Measurements from ENCODE around the gene IPO9. TPM values are rescaled to one million over a fixed set of nuclear protein-coding genes. Genes with fewer than 3 reads are reported as not detected.

IPO9 gene
- total and polyA plus RNA-seq, 2 experiments from 2014 or later, result 29.4 to 45.2 TPM

DNA sequence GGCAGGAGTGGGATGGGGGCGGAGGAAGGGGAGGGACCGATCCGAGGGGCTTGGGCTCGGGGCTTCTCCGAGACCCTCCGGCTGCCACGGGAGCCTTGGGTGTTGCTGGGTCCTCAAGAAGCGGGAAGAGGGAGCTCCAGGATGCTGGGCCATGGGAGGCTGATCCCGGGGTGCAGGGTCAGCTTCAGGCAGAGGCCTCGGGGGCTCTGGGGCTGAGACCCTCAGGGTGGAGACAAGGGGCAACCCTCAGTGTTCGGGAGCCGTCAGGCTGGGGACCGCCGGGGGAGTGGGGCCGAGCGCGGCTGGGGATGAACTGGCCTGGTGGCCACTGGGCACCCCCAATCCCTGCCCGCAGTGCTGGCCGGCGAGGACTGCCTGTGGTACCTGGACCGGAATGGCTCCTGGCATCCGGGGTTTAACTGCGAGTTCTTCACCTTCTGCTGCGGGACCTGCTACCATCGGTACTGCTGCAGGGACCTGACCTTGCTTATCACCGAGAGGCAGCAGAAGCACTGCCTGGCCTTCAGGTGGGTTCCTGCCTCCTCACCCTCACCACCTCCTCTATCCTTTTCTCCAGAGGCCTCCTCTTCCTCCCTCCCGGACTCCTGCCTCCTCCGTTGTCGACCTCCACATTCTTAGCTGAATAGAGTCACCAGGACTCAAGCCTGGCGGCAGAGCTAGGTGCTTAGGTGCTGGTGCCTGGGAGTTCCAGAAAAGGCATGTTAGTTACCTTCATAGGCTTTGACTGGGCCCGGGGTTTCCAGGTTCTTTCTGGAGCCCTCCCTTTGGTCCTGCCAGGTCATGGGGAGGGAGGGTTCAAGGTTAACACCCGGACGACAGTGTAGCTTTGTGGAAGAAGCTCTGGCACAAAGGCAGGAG is 60.4 kb downstream of the IPO9 start:
- 69% methylated on average over 11 of the region's 33 CpGs for WGBS (ENCODE audit: low lambda C conversion rate, missing lambda C conversion rate)
- H4K20me1 ChIP-seq (ENCODE audit: insufficient read depth, poor library complexity, severe bottlenecking), result no peaks in the 10 kb centered on the region
- H3K27me3 ChIP-seq, result no peaks in the 10 kb centered on the region
- H3K79me2 ChIP-seq, result no peaks in the 10 kb centered on the region
- H2AFZ ChIP-seq, result peak overlapping the region; percentile 94
- H3K9me3 ChIP-seq (ENCODE audit: low read depth), result no peaks in the 10 kb centered on the region
- H3K27ac ChIP-seq, result no peak overlapping the region
- no peak for DNase-seq (ENCODE audit: low spot score)
- H3K36me3 ChIP-seq (replicated peaks; ENCODE audit: insufficient read depth, low read depth), result no peaks in the 10 kb centered on the region
- peak overlapping the region; percentile 92 for H3K4me3 ChIP-seq
- H3K4me1 ChIP-seq (ENCODE audit: insufficient read depth), result peaks cover 9% of the 10 kb centered on the region
- H3K9me2 ChIP-seq (replicated peaks; ENCODE audit: insufficient read depth), result no peaks in the 10 kb centered on the region
- TF ChIP-seq, protein P1, sequence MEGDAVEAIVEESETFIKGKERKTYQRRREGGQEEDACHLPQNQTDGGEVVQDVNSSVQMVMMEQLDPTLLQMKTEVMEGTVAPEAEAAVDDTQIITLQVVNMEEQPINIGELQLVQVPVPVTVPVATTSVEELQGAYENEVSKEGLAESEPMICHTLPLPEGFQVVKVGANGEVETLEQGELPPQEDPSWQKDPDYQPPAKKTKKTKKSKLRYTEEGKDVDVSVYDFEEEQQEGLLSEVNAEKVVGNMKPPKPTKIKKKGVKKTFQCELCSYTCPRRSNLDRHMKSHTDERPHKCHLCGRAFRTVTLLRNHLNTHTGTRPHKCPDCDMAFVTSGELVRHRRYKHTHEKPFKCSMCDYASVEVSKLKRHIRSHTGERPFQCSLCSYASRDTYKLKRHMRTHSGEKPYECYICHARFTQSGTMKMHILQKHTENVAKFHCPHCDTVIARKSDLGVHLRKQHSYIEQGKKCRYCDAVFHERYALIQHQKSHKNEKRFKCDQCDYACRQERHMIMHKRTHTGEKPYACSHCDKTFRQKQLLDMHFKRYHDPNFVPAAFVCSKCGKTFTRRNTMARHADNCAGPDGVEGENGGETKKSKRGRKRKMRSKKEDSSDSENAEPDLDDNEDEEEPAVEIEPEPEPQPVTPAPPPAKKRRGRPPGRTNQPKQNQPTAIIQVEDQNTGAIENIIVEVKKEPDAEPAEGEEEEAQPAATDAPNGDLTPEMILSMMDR (IDR thresholded peaks at IDR 0.05; ENCODE audit: poor library complexity), result no peak
- TF ChIP-seq EZH2 (IDR thresholded peaks at IDR 0.05; ENCODE audit: borderline replicate concordance) (no peak), EZH2phosphoT487 (IDR thresholded peaks at IDR 0.05; ENCODE audit: low read depth, severe bottlenecking, unreplicated experiment) (no peak)
- H3K4me2 ChIP-seq, result peak overlapping the region; percentile 89

DNA sequence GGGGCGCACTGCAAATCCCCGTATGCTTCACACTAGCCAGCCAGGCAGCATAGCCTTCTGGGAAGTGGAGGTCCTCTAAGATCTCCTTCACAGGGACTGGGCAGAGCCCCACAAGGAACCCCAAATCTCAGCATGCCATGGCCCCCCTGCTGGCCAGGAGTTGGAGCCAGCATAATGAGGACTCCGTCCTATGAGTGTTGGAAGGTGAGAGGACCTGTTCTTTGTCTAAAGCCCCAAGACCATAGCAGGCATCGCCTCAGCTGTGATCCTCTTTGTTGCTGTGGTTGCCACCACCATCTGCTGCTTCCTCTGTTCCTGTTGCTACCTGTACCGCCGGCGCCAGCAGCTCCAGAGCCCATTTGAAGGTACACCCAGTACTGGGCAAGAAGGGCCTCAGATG is 61.3 kb downstream of the IPO9 start:
- Histone ChIP-seq H3K9me3 (ENCODE audit: low read depth) (no peaks in the 10 kb centered on the region), H3K27ac (no peak overlapping the region), H2AFZ (no peak overlapping the region), H3K79me2 (no peaks in the 10 kb centered on the region), H3K4me3 (no peak overlapping the region), H3K36me3 (replicated peaks; ENCODE audit: insufficient read depth, low read depth) (no peaks in the 10 kb centered on the region), H3K4me1 (ENCODE audit: insufficient read depth) (peaks cover 9% of the 10 kb centered on the region), H3K27me3 (no peaks in the 10 kb centered on the region), H4K20me1 (ENCODE audit: insufficient read depth, poor library complexity, severe bottlenecking) (no peaks in the 10 kb centered on the region), H3K9me2 (replicated peaks; ENCODE audit: insufficient read depth) (no peaks in the 10 kb centered on the region), H3K4me2 (peak overlapping the region; percentile 89)
- TF ChIP-seq EZH2phosphoT487 (IDR thresholded peaks at IDR 0.05; ENCODE audit: low read depth, severe bottlenecking, unreplicated experiment) (no peak), EZH2 (IDR thresholded peaks at IDR 0.05; ENCODE audit: borderline replicate concordance) (no peak)
- TF ChIP-seq, protein P1 (IDR thresholded peaks at IDR 0.05; ENCODE audit: poor library complexity), result no peak
- DNase-seq (ENCODE audit: low spot score), result no peak
- 96% methylated on average over 7 of the region's 7 CpGs for WGBS (ENCODE audit: low lambda C conversion rate, missing lambda C conversion rate)

DNA sequence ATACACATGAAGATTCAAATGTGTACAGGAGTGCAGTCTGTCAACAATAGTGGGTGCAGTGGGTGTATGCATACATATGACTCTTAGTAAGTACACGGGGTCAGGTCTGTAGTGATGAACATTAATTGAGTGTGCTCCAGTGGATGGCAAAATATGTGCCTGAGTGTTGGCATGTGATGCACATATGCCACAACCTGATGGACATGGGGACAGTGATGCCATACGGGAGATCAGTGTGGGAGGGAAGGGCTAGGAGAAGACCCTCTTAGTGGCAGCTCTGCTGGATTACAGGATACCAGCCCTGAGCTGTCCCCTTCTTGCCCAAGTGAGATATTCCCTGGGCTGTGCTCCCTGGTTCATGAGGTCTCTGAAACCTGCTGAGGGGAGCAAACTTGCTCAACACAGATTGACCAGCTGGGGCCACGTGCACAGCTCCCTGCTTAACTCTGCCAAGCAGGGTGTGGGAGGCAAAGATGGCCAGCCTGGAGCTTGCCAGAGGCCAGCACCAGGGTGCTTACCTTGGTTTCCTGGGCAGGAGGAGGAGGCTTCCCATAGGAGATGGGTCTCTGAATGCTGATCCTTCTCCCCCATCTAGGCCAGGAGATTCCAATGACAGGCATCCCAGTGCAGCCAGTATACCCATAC is 62.0 kb downstream of the IPO9 start:
- Histone ChIP-seq H3K27me3 (no peaks in the 10 kb centered on the region), H3K27ac (no peak overlapping the region), H3K9me2 (replicated peaks; ENCODE audit: insufficient read depth) (no peaks in the 10 kb centered on the region), H3K79me2 (no peaks in the 10 kb centered on the region), H3K4me2 (no peak overlapping the region), H3K4me3 (no peak overlapping the region), H4K20me1 (ENCODE audit: insufficient read depth, poor library complexity, severe bottlenecking) (no peaks in the 10 kb centered on the region), H3K4me1 (ENCODE audit: insufficient read depth) (peaks cover 9% of the 10 kb centered on the region), H3K36me3 (replicated peaks; ENCODE audit: insufficient read depth, low read depth) (no peaks in the 10 kb centered on the region), H2AFZ (no peak overlapping the region), H3K9me3 (ENCODE audit: low read depth) (no peaks in the 10 kb centered on the region)
- no peak for DNase-seq (ENCODE audit: low spot score)
- 93% methylated on average over 3 of the region's 3 CpGs for WGBS (ENCODE audit: low lambda C conversion rate, missing lambda C conversion rate)
- TF ChIP-seq EZH2phosphoT487 (IDR thresholded peaks at IDR 0.05; ENCODE audit: low read depth, severe bottlenecking, unreplicated experiment) (no peak), EZH2 (IDR thresholded peaks at IDR 0.05; ENCODE audit: borderline replicate concordance) (no peak)
- TF ChIP-seq, protein P1 (IDR thresholded peaks at IDR 0.05; ENCODE audit: poor library complexity), result no peak

Data from hepatocyte (in vitro differentiated cells).